ENCODE measurements around the gene MEMO1.
"Not testable (repeated sequence)": the region's sequence is repeated elsewhere in the genome, so short reads cannot be mapped to it uniquely, and the experiment has no call there.

The MEMO1 gene

GRCh38 chr2:32010670-32011484, at the start of gene MEMO1:
MEMO1 (minus strand) TSS chr2:32011008; CDS start chr2:32010247, 761 bp downstream.
- peak; percentile 97 for DNase-seq

DNA sequence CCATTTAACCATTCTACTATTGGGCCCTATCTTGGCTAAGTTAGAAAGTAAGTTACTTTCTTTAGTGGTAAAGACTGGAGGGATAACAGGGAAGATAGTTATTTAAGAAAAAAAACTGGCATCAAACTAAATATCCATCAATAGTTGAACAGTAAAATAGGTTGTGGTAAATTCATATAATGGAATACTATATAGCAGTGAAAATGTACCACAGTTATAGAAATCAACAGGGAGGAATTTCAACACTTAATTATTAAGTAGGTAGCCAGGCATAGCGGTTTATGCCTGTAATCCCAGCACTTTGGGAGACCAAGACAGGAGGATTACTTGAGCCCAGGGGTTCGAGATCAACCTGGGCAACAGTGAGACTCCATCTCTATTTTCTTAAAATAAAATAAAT, 49.5 kb upstream of the MEMO1 start:
- DNase-seq, result no peak

DNA sequence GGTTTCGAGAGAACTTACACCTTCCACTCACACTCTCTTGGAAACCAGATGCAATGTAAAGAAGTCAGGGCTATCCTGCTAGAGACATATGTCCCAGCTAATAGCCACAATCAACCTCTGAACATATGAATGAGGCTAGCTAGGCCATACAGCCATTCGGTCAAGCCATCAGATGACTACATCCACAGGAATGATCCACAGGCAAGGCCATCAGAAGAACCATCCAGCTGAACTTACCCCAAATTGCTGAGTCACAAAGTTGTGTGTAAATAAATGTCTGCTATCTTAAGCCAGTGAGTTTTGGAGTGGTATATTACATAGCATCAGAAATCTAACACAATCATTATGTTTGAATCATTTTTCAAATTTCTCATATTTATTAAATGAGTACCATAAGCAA, 47.3 kb upstream of the MEMO1 start:
- DNase-seq, result no peak

DNA sequence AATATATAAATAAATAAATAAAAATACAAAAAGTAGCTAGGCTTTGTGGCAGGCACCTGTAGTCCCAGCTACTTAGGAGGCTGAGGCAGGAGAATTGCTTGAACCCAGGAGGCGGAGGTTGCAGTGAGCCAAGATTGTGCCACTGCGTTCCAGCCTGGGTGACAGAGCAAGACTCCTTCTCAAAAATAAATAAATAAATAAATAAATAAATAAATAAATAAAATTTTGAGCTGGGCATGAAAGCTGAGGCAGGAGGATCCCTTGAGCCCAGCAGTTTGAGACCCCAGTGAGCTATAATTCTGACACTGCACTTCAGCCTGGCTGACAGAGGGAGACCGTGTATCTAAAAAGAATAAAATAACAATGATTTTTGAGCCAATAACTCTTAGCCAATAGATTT, 43.8 kb upstream of the MEMO1 start:
- DNase-seq, result not testable (repeated sequence)

DNA sequence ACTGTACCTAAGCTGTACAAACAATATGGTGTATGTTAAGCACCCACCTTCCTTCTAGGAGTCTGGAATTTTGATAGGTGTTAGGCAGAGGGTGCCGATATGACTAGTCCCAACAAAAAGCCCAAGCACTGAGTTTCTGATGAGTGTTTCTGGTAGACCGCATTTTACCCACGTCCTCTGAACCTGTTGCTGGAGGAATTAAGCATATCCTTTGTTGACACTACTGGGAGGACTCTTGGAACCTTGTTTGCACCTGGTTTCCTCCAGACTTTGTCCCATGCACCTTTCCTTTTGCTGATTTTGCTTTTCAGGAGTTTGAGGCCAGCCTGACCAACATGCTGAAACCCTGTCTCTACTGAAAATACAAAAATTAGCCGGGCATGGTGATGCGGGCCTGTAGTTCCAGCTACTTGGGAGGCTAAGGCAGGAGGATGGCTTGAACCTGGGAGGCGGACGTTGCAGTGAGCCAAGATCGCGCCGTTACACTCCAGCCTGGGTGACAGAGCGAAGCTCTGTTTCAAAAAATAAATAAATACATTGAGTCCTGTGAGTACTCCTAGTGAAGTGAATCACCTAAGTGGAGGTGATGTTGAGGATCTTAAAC, 41.1 kb upstream of the MEMO1 start:
- DNase-seq, result no peak

- no peak for DNase-seq
These were observed 32.8 kb upstream of the MEMO1 start for GRCh38 chr2:32043561-32043960.

DNA sequence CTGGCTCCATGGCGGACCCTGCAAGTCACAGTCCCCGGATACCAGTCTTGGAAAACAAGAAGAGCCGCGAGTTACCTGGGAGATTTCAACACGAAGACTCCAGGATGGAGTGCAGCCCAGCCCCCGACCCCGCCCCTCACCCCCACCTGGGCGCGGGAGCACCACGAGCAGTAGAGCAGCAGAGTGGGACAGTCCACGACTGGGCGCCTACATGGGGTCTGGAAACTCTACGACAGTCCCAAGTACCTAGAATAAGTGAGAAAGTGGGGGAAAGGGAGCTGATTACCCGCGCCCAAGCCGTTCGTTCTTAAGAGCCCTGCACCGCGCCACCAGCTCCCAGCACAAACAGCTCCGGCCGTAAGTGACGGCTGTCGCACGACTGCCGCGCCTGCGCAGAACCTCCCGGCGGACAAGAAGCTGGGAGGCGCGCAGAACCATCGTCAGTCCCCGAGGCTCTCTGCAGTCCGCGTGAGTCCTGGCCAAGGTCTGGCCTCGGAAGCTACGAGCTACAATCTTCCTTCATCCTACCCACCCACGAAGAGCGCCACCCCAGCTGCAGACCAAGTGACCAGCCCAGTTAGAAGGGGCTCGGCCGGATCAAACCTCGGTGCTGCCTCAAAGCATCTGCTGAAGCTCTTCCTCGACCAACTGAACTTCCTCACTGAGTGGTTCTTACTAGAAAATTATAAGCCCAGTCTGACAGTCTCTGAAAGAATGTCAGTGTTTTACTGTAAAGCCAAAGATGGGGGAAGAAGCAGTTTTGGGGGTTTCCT, 28.8 kb upstream of the MEMO1 start, which contains the start of gene DPY30:
Gene DPY30 (minus strand): TSS at position 359 of the 773 bp plus-strand sequence. CDS start 349 bp downstream, at position 10.
- DNase-seq, result peak; percentile 94 to 95

GRCh38 chr2:32034198-32034887, 23.5 kb upstream of the MEMO1 start:
- DNase-seq, result not testable (repeated sequence)

DNA sequence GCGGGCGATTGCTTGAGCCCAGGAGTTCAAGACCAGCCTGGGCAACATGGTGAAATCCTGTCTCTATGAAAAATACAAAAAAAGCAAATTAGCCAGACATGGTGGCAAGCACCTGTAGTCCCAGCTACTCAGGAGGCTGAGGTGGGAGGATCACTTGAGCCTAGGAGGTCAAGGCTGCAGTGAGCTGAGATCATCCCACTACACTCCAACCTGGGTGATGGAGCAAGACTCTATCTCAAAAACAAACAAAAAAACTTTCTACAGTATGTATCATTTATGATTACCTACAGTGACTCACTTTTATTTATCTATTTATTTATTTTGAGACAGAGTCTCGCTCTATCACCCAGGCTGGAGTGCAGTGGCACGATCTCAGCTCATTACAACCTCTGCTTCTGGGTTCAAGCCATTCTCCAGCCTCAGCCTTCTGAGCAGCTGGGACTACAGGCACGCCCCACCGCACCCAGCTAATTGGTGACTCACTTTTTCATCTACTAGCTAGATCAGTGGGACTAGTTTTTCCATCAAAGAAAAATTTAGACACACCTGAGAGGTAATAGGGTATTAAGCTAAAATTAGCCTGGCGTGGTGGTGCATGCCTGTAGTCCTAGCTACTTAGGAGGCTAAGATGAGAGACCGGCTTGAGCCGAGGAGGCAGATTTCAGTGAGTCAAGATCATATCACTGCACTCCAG, 8.1 kb upstream of the MEMO1 start:
- not testable (repeated sequence) for DNase-seq

GRCh38 chr2:32012872-32013271, 2.1 kb upstream of the MEMO1 start:
- no peak for DNase-seq

- DNase-seq, result no peak
These were observed 715 bp upstream of the MEMO1 start for GRCh38 chr2:32011485-32011960.

DNA sequence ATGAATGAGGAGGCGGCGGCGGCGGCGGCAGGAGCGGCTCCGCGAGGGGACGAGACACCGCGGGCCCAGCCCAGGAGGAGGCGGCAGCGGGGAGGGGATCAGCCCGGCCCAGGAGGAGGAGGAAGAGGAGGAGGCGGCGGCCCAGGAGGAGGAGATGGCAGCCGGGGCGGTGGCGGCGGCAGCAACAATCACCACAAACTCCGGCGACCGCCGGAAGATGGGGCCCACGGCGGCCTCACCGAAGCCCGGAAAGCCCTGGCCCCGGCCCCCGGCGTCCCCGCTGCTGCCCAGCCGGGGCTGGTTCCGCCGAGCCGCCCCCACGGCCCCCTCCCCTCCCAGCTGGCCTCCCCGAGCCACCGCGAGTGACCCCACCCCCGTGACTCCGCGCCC, 533 bp downstream of the MEMO1 start:
- peak in 1 of 2 experiments; percentile 62 for DNase-seq

DNA sequence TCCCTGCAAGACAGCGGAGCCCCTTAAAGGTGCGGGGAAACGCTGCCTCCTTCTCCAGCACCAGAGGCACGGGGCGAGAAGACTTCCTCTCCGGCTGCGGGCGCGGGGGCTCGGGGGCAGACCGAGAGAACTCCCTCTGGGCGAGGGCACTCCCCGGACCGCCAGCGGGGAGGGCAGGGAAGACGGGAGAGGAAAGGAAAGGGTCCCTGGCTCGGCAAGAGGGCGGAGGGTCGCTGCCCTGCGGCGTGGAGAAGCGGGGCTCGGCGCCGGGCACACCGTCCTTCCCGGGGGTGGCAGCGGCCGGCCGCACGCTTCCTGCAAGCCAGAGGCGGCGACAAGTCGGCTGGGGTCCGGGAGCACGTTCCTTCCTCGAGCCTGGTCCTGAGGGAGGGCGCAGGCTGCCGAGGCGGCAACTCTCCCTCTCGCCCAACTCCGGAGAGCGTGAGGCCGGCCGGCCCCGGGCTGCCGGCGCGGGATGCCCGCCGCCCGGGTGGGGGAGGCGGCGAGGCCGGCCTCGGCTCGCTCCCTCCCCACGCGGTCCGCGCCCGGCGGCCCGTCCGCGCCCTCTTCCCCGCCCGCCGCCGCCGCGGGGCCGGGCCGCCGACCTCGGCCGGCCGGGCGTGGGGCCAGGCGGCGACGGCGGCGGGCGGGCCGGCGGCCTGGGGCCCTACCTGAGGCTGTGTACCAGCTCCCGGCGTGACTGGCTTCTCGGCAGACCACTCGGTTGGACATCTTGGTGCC, 1.1 kb downstream of the MEMO1 start:
- peak; percentile 20 to 41 for DNase-seq

- DNase-seq, result peak in 1 of 2 experiments; percentile 41
These were observed 1.8 kb downstream of the MEMO1 start for GRCh38 chr2:32008805-32009515.

GRCh38 chr2:32007121-32007391, 3.8 kb downstream of the MEMO1 start:
- DNase-seq, result no peak

DNA sequence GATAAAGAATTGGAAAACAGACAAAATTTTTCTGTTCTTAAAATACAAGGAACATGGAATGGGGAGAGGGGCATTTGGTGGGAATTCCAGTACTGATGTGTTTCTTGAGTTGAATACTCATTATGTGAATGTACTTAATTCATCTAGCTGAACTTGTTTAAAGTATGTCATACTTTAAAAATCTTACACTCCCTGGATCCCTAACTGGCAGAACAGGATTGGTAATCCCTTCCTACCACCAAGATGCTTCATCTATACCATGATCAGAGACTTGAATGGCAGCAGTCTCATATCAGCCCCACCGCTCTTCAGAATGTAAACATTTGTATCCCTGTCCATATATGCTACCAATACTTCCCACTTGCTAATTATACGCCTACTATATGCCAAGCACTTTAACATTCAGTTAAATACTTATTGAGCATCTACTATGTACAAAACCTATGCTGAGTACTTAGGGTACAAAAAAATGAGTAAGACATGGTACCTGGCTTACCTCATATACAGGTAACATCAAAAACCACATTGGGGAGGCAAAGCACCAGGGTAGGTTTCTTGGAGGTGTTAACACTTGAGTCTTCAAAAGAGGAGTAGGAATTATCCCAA, 5.3 kb downstream of the MEMO1 start:
- DNase-seq, result no peak

GRCh38 chr2:32003791-32004190, 7.0 kb downstream of the MEMO1 start:
- no peak for DNase-seq

DNA sequence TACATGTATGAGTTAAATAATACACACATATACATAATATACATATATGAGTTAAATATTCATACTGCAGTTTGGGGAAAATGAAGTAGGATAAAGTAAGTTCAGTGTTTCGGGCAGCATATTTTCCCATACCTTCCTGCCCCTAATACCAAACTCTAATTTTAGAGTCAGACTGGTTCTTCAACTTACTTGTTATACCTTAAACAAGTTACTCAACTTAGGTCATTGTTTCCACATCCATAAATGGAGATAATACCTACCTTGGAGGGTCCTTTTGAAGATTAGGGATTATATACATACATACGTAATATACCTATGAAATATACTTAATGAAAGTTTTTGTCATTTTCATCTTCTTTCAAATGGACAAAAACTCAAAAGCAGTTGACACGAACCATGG, 8.4 kb downstream of the MEMO1 start:
- no peak for DNase-seq

GRCh38 chr2:31999438-31999837, 11.4 kb downstream of the MEMO1 start:
- no peak for DNase-seq

DNA sequence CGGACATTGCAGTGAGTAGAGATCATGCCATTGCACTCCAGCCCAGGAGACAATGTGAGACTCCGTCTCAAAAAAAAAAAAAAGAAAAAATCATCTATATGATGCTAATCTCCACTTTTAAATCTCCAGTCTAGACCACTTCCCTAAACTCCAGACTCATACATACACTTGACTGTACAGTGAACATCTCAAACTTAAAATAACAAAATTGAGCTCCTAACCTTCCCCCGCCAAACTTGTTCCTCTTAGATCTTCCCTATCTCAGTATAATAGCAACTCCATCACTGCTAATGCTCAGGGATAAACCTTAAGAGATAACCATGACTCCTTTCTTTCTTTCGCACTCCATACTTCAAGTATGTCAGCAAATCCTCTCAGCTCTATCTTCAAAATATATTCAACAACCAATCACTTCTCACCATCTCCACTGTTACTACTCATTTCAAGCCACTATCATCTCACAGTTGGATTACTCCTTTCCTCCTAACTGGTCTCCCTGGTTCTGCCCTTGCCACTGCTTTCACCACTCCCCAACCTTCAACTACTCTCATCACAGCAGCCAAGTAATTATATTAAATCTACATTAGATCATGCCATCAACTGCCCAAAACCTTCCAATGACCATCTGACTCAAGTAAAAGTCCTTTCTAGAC, 12.0 kb downstream of the MEMO1 start:
- DNase-seq, result no peak

All from NCI-H2081 (cell line).